Femur (tissue), 1 donor: Measurements from ENCODE around the gene VSIG10.
A peak's percentile ranks its signal among the peaks of the same experiment; 100 is the strongest.
"Not testable (repeated sequence)": the region's sequence is repeated elsewhere in the genome, so short reads cannot be mapped to it uniquely, and the experiment has no call there.

Experiments
- DNase-seq: peaks from one replicate; pipeline ENCODE4 v3.0.0-alpha.2; 2017

The VSIG10 gene

DNA sequence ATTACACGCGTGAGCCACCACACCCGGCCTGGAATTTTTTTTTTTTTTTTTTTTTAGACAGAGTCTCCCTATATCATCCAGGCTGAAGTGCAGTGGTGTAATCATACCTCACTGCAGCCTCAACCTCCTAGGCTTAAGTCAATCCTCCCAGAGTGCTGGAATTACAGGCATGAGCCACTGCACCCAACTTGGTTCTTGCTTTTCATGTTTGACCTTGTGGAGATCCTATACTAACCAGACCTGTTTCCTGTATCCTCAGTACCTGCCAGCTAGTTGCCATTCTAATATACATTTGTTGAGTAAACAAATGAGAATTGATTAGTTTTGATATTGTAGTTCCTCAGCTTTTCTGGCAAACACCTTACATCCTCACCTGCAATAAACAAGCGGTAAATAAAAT lies 3.2 kb upstream of the VSIG10 start:
- no peak for DNase-seq

DNA sequence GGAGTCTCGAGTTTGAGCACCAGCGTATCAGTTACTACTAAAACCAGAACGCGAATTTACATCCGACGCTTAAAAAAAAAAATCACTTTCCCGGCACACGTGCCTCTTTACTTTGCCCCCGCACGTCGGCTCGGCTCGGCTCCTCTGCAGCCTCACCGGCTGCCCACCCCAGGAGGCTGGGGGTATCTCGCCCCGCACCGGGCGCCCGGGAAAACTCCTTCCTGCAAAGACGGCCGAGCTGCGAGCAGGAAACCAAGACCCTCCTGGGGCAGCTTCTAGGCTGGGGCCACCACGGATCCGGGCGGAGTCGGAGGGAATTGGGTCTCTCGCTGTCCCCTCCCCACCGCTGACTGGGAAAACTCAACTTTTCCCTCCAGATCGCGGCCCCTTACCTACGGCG lies 610 bp downstream of the VSIG10 start:
- peak; percentile 39 for DNase-seq

DNA sequence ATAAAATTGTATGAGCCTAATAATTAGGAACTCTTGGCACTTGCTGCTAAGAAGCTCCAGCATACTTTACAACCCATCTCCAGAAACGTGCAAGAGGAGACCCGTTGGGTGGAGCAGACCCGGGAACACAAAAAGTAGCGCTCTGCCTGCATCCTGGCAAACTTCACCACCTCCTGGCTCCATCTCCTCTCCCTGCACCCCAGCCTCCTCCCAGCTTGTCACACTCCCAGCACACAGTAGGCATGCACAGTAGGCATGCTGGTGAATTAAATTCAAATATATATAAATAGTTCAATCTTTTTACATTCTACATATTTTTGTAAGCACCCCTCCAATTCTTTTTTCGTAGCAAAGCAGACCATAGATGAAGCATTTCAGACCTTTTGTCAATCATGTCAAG lies 1.2 kb downstream of the VSIG10 start:
- DNase-seq, result no peak

DNA sequence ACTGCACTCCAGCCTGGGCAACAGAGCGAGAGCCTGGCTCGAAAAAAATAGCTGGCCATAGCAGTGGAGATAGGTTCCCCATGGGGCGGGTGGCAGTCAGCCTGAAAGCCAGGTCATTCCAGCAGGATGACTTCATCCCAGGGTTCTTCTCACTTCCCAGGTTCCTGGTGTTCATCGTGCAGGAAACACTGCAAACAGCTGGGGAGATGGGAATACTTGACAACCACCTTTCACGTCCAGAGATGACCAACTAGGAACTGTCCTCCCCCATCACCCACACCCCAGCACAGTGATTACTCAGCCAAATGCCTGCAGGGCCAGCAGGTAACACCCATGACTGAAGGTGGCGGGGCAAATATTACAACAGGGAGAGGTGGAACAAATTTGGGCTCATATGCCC lies 1.7 kb downstream of the VSIG10 start:
- DNase-seq, result no peak

DNA sequence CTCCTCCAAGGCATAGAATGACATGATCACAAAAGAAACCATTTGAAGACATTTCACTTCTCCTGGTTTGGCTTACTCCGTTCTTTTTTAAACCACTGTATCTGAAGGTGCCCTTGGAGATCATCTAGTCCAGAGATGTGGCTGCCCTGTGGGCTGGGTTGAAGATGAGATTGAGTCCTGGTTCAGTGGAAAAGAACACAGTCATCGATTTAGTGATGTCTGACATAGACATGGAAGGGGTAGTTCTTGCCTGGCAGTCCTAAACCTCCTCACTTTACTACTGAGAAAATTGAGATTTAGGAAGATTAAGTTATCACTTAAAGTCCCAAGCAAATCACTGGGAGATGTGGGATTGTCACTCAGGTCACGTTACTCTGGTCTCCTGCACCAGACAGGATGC lies 2.8 kb downstream of the VSIG10 start:
- no peak for DNase-seq

DNA sequence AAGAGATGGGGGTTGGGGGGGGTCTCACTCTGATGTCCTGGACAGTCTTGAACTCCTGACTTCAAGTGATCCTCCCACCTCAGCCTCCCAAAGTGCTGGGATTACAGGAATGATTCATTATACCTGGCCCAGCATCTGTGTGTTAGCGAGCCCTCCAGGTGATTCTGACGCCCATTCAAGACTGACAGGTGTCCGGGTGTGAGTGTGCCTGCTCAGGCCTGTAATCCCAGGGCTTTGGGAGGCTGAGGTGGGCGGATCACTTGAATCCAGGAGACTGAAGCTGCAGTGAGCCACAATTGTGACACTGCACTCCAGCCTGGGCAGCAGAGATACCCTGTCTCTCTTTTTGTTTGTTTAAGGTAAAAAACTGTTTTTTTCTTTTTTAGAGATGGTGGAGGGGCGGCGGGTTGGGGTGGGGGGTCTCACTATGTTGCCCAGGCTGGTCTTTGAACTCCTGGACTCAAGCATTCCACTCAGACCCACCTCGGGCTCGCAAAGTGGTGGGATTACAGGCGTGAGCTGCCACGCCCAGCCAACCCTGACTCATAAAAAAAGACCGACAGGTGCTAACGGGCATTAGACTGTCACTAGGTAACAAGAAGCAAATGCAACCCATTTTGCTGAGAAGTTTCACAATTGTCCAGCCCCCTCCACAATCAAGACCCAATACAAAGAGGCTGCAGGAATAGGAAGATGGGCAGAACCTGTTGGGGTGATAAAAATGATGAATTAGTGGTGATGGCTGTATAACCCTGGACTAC lies 4.7 kb downstream of the VSIG10 start:
- no peak for DNase-seq

DNA sequence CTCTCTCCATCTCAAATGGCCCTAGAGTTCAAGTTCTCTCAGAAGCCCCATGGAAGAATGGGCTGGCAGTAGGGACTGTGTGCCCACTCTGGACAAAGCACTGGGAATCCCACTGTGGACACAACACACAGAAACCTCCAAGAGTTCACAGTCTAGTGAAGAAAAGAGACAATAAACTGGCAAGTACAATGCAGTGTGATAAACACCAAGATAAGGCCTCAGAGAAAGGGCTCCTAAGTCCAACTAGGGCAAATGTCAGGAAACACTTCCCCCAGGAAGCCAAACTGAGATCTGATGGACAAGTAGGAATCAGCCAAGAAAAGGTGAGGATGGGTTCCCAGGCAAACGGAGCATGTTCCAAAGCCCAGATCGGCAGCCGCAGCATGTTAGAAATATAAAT lies 5.4 kb downstream of the VSIG10 start:
- no peak for DNase-seq

DNA sequence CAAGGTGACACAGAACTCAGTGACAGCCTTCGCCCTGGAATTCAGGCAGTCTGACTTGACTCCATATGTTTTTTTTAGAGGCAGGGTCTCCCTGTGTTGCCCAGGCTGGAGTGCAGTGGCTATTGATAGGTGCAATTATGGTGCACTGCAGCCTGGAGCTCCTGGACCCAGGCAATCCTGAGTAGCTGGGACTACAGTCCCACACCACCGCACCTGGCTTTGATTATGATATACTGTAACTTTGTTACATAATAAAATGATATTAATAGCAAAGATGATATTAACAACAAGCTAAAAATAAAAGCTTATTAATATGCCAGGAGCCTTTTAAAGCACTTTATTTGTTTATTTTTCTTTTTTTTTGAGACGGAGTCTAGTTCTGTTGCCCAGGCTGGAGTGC lies 9.8 kb downstream of the VSIG10 start:
- no peak for DNase-seq

DNA sequence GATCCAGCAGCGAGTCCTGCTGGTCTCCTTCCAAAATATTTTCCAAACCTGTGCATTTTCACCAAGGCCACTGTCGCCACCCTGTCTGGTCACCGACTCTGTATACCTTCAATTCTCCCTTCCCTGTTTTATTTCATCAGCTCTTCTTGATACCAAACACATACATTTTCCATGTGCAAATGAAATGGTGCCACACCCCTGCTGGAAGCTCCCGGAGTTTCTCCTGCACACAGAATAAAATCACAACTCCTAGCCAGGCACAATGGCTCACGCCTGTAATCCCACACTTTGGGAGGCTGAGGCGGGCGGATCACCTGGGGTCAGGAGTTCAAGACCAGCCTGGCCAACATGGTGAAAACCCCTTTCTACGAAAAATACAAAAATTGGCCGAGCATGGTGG lies 14.0 kb downstream of the VSIG10 start:
- DNase-seq, result no peak

DNA sequence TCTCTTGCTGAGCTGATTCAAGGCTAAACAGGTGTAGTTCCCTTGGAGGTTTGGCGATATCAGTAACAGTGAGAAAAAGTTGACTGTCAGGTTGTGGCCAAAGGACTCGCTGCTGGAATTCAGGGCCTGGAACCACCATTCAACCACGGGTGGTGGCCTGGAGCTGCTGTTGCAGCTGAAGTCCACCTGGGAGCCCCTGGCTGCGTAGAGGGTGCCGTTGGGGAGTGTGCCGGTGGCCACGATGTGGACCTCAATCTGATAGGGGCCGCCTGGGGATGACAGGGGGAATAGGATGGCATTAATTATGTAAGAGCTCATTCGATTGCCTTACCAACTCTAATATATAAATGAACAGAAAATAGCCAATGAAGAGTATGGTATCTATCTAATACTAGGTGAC lies 21.6 kb downstream of the VSIG10 start:
- no peak for DNase-seq

DNA sequence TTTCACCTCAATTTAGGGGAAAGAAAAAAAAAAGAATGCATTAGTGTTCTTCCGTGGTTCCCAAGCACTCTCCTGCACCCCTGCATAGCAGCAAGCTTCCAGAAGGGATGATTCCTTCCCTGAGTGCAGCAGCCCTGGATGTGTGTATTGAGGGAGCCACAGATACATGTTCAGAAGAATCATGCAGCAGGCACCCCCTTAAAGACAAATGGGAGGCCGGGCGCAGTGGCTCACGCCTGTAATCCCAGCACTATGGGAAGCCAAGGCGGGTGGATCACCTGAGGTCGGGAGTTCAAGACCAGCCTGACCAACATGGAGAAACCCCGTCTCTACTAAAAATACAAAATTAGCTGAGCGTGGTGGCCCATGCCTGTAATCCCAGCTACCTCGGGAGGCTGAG lies 22.3 kb downstream of the VSIG10 start:
- not testable (repeated sequence) for DNase-seq

DNA sequence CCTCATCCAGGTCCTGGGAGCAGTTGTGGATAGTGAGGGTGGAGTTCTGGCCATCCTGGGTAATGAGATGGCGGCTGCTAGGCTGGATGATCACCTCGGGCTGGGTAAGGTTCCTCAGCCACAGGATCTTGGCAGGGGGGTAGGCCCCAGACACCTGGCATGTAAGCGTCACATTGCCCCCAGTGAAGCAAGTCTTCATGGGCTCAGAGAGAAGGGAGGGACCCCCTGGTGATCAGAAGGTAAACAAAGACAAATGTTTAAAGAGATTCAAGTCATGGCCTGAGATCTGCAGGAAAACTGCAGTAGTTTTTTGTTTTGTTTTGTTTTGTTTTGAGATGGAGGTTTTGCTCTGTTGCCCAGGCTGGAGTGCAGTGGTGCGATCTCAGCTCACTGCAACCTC lies 30.0 kb downstream of the VSIG10 start:
- DNase-seq, result no peak

DNA sequence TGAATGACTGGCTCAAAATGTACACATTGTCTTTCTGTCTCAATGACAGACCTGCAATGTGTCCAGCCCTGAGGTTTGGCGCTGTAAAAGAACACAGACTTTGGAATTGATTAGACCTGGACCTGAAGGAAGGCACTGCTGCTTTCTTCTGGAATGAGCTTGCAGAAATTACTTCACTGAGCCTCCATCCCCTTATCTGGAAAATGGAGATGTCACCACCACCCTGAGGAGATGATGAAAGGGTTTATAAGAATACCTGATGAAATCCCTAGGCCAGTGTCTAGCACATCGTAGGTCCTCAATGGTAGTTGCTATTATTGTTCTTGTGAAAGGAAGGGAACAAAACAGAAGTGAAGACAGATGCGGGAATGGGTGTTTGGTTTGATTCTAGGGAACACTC lies 33.2 kb downstream of the VSIG10 start:
- DNase-seq, result no peak

DNA sequence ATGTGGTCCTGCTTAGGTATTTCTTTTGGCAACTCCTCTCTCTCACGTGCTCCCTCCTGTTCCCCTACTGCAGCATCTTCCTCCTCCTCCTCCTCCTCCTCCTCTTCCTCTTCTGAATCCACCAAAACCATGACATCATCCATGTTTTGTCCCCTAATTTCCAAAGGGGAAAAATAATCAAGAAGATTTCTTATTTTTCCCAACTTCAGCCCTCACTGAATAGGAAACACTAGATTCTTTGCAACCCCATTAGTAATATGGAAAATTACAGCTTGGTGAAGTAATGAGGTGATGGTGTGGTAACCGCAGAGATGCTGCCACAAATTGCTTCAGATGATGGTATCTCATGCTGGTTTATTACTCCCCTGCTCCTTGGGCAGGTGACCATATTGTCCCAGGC lies 35.4 kb downstream of the VSIG10 start:
- no peak for DNase-seq

DNA sequence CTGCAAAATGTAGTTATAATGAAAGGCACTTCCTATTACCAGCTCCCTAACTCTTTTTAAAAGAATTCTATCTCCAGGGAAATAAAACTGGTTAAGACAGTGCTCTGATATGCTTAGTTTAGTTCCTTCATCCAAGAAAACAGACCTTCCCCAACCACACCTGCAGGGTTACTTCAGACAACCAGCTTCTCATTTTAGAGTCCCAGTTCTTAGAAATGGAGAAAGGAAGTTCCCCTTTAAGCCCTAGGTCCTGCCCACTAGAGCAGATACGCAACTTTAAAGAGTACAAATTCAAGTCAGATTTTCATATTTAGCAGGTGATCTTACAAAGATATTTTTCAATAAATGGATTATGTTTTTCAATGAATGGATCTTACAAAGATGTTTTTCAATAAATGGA lies 38.4 kb downstream of the VSIG10 start:
- no peak for DNase-seq

DNA sequence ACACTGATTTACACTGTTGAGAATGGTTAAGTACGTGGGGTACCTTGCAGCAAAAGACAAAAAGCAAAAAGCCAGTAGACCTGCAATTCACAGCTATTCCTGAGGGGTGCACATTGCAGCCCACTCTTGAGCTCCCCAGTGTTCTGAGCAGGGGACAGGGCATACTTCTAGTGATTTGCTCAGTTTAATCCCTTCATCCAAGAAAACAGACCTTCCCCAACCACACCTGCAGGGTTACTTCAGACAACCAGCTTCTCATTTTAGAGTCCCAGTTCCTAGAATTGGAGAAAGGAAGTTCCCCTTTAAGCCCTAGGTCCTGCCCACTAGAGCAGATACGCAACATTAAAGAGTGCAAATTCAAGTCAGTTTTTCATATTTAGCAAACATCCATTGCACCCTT lies 39.2 kb downstream of the VSIG10 start:
- no peak for DNase-seq

DNA sequence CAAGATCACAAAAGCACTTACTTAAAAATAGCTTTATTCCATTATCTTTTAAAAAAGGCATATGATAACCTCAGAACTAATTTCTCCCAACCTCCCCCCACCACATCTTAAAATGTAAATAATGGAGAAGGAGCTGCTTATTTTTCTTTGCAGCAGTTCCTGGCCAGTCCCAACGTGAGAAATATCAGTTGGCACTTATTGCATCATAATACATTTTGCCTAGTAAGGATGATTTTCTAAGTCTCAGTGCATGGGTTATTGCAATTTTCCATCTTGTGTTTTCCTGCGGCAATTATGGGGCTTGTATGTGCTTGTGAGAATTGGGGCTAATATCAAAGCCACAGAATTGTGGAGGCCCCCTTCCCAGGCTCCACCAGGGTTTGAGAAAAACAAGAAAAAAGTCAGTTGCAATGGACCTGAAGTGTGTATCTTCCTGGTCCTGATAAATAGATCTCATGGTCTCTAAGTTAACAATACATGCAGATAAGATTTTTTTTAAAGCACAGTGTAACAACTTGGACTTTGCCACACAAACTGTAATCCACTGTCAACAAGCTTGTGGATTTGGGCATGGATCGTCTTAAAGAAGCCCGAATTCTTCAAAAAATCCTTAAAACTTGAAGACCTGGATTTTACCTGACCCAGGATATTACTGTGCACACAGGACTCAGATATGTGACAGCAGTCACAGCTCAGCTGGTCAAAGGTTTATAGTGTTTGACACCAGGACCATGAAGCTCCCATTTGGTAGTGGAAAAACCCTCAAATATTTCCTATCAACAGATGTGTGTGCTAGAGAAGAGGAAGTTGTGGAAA lies 40.0 kb downstream of the VSIG10 start:
- no peak for DNase-seq

DNA sequence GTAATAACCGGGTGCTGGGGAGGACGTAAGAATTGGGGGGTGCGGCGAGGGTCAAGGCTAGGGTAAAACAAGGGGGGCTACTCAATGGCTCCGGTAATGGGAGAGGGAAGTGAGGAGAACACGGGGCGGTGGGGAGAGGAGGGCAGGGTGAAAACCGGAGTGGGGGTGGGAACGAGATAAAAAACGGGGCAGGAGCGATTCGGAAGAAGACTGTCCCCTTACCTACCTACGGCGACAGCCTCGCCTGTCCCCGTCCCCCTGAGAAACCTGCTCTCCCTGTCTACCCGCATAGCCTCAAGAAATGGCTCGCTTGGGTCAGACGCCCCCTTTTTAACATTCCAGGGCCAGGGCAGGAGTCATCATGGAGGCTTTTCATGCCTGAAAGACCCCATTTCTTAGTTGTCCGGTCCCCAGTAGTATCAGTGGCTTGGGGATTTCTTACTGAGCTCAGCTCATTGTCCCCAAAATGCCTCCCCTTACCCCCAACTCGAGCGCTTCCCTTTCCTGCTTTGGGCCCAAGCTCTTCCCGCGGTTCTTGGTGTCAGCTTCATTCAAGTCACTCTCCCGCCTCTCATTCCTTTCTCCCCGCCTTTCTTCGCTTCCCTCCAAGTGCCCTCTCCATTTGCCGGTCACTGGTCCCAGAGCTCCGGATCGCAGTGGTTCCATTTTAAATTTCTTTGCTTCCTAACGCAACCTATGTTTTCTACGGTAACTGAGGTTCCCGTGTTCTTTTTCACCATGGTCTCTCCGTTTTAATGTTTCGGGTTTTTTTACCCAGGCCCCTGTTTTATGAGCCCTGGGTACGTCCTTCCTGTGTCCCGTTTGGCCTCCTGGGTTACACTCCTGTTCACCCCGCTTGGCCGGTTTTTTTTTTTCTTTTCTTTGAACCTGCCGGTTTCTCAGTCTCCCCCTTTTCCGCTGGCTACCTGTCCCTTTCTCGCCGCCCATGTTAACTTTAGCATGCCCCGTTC lies 41.7 kb downstream of the VSIG10 start:
- DNase-seq, result peak; percentile 60

DNA sequence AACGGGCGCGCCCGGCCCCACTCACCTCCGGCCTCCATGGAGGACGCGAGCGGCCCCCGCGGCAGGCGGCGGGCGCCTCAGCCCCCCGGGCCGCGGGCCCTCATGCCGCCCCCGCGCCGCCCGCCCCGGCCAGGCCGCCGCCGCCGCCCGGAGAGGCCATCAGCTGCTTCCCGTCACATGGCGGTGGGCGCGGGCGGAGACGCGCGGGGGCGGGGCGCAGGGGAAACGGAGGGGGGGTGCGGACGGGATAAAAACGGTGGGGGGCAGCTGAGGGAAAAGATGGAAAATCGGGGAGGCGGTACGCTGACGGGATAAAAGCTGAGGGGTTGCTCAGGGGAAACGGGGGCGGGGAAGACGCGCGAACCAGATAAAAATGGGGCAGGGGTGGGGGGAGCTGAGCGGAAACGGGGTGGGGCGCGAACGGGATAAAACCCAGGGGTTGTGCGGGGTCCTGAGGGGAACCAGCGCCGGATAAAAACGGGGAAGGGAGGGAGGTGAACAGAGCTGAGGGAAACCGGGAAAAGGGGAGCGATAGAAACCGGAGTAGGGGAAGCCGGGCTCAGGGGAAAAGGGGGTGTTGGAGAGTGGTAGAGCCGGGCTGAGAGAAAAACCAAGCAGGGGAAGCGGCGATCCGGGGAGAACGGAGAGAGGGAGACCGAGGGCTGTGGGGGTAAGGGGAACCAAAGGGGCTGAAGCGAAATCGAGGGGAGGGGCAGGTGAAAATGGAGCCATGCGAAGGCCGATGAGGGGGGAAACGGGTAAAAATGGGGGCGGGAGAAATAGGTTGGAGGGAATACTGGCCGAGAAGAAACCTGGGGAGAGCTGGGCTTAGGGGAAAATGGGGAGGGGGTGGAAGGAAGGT lies 42.6 kb downstream of the VSIG10 start, which contains the start of gene WSB2:
Gene WSB2 (minus strand): TSS at position 169 of the 862 bp plus-strand sequence. CDS start 131 bp downstream, at position 38.
- peak; percentile 89 for DNase-seq

DNA sequence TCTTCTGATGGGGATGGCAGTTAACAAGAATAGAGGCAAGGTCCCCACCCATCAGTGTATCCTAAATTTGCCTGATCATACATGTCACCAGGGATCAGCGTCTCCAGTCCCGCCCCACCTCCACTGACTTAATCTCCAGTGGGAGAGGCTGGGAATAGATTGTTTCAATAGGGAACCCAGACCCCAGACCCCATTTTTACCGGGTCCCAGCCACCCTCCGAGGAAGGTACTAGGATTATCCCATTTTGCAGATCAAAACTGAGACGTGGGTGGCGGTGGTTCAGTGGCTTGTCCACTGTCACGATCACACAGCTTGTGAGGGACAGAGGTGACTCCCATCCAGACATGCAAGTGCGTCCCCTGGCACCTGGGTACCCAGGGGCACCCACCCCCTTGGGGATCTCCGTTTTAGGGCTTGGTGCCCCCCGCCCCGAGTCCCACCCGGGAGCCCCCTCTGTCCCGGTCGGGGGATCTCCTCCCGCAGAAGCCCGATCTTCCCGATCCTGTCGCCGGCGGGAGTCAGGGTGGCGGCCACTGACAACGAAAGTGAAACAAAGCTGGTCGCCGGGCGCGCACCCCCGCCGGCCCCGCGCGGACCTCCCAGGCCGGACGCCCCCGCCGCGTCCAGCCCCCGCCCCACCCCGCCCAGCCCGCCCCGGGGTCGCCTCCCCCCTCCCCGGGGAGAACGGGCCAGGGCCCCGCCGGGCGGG lies 43.4 kb downstream of the VSIG10 start:
- peak; percentile 59 for DNase-seq
